WERI-Rb-1 (cell line): ENCODE data around the gene PHIP.

ENCODE experiments used
- DNase-seq: peaks from one replicate; pipeline ENCODE4 v3.0.0-alpha.2; 2020
- H3K27ac ChIP-seq: fragments of 250-450 bp; sonication (Bioruptor Pico); 2 replicates; pipeline ENCODE4 v1.5.1; 2020; ENCODE audit warnings: mild to moderate bottlenecking, moderate library complexity
- H3K27me3 ChIP-seq: fragments of 250-450 bp; sonication (Bioruptor Pico); 2 replicates; pipeline ENCODE4 v1.5.1; 2021; ENCODE audit warnings: mild to moderate bottlenecking, low read depth, moderate library complexity; ENCODE audit not compliant: insufficient read depth, severe bottlenecking
- H3K36me3 ChIP-seq: fragments of 250-450 bp; sonication (Bioruptor Pico); 2 replicates; pipeline ENCODE4 v1.5.1; 2020; ENCODE audit warnings: mild to moderate bottlenecking, moderate library complexity
- H3K4me3 ChIP-seq: 2 replicates; pipeline ENCODE4 v1.5.1; 2011; ENCODE audit warnings: low read depth, mild to moderate bottlenecking, control low read depth, low read length
- H3K9me3 ChIP-seq: fragments of 250-450 bp; sonication (Bioruptor Pico); 2 replicates; pipeline ENCODE4 v1.5.1; 2021; ENCODE audit warnings: mild to moderate bottlenecking, moderate library complexity; ENCODE audit not compliant: severe bottlenecking
- TF ChIP-seq, protein P1 (sequence below): IDR thresholded peaks from 2 replicates; pipeline ENCODE4 v1.5.1; 2011; ENCODE audit warnings: low read depth, mild to moderate bottlenecking, control low read depth, inconsistent platforms, low read length

The PHIP gene

DNA sequence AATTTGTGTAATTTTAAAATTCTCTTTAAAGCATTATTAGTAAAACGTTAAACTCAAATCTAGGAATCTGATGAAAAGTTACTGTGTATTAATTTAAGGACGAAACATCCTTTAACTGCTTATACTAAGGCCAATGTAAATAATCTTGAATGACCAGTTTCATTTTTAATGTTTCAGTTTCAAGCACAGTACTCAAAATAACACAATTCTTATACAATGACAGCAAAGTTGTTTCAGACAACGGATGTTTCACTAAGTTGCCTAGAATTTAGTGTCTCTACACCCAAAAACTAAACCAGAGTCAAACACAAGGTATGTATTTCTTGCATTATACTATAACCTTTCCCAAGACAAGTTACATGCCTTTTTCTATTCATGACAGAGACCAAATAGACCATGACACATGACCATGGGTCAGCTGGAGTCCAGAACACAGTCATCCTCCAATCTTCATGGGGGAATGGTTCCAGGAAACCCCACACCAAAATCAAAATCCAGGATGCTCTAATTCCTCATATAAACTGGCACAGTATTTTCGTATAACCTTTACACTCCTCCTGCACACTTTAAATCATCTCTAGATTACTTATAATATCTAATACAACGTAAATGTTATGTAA lies 7.7 kb downstream of the PHIP start:
- H3K27me3 ChIP-seq = no peaks in the 10 kb centered on the region
- no peaks in the 10 kb centered on the region for H3K9me3 ChIP-seq
- H3K4me3 ChIP-seq = no peak overlapping the region
- TF ChIP-seq, protein P1, sequence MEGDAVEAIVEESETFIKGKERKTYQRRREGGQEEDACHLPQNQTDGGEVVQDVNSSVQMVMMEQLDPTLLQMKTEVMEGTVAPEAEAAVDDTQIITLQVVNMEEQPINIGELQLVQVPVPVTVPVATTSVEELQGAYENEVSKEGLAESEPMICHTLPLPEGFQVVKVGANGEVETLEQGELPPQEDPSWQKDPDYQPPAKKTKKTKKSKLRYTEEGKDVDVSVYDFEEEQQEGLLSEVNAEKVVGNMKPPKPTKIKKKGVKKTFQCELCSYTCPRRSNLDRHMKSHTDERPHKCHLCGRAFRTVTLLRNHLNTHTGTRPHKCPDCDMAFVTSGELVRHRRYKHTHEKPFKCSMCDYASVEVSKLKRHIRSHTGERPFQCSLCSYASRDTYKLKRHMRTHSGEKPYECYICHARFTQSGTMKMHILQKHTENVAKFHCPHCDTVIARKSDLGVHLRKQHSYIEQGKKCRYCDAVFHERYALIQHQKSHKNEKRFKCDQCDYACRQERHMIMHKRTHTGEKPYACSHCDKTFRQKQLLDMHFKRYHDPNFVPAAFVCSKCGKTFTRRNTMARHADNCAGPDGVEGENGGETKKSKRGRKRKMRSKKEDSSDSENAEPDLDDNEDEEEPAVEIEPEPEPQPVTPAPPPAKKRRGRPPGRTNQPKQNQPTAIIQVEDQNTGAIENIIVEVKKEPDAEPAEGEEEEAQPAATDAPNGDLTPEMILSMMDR = no peak
- no peak for DNase-seq
- H3K27ac ChIP-seq = no peak overlapping the region
- H3K36me3 ChIP-seq = peaks cover 13% of the 10 kb centered on the region

DNA sequence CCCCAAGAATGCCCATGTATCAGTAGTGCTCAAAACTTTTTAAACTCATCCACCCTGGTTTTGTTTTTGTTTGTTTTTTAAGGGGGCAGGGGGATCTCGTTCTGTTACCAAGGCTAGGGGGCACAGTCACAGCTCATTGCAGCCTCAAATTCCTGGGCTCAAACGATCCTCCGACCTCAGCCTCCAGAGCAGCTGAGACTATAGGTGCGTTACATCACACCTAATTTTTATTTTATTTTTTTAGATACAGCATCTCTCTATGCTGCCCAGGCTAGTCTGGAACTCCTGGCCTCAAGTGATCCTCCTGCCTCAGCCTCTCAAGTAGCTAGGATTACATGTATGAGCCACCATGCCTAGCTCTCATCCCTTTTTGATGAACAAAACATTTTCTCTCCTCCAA lies 11.2 kb downstream of the PHIP start:
- Histone ChIP-seq H3K36me3 (peaks cover 4% of the 10 kb centered on the region), H3K9me3 (no peaks in the 10 kb centered on the region), H3K27me3 (no peaks in the 10 kb centered on the region), H3K4me3 (no peak overlapping the region), H3K27ac (no peak overlapping the region)
- DNase-seq = no peak
- TF ChIP-seq, protein P1 = no peak

GRCh38 chr6:79066330-79066729 lies 11.7 kb downstream of the PHIP start:
- no peak for DNase-seq
- peaks cover 4% of the 10 kb centered on the region for H3K36me3 ChIP-seq
- no peaks in the 10 kb centered on the region for H3K27me3 ChIP-seq
- H3K9me3 ChIP-seq = no peaks in the 10 kb centered on the region
- H3K4me3 ChIP-seq = no peak overlapping the region
- H3K27ac ChIP-seq = no peak overlapping the region
- TF ChIP-seq, protein P1 = no peak

GRCh38 chr6:79065232-79065631 lies 12.8 kb downstream of the PHIP start:
- Histone ChIP-seq H3K27me3 (no peaks in the 10 kb centered on the region), H3K9me3 (no peaks in the 10 kb centered on the region), H3K27ac (no peak overlapping the region), H3K4me3 (no peak overlapping the region), H3K36me3 (peaks cover 11% of the 10 kb centered on the region)
- no peak for DNase-seq
- TF ChIP-seq, protein P1 = no peak

DNA sequence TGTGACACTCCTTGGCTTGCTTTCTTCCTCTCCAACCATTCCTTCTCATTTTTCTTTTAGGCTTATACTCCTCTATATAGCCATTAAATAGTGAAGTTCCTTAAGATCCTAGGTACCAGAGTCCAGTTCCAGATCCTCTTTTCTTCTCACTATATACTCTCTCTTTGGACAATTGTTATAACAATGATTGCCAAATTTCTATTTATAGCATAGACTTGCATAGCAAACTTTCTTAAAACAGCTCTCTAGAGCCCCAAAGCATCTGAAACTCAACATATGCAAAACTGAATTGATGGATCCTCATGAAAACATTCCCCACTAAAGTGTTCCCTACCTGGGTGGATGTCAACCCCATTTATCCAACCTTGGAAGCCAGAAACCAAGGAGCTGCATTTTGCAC lies 13.4 kb downstream of the PHIP start:
- Histone ChIP-seq H3K9me3 (no peaks in the 10 kb centered on the region), H3K36me3 (peaks cover 17% of the 10 kb centered on the region), H3K27ac (no peak overlapping the region), H3K27me3 (no peaks in the 10 kb centered on the region), H3K4me3 (no peak overlapping the region)
- TF ChIP-seq, protein P1 = no peak
- no peak for DNase-seq

GRCh38 chr6:79062708-79063107 lies 15.3 kb downstream of the PHIP start:
- Histone ChIP-seq H3K36me3 (peaks cover 31% of the 10 kb centered on the region), H3K4me3 (no peak overlapping the region), H3K27me3 (no peaks in the 10 kb centered on the region), H3K9me3 (no peaks in the 10 kb centered on the region), H3K27ac (no peak overlapping the region)
- DNase-seq = no peak
- TF ChIP-seq, protein P1 = no peak
